Neural cell (in vitro differentiated cells): ENCODE measurements around the gene SLCO3A1. TPM values are rescaled to one million over a fixed set of nuclear protein-coding genes. Genes with fewer than 3 reads are reported as not detected.

Experiments used
- H2AFZ ChIP-seq: fragments of 200-600, 300-800 bp; sonication (generic), shearing (Covaris generic); 2 replicates; pipeline ENCODE4 v1.6.0; 2014; ENCODE audit warnings: low read depth, mild to moderate bottlenecking, antibody characterized with exemption, low read length, moderate library complexity
- H3F3A ChIP-seq: fragments of 200-600 bp; shearing (Covaris generic); 2 replicates; pipeline ENCODE4 v1.6.1; 2016; ENCODE audit warnings: mild to moderate bottlenecking, moderate library complexity, mixed read lengths, antibody characterized with exemption, low read length; ENCODE audit not compliant: insufficient read depth, poor library complexity, severe bottlenecking
- H3K27ac ChIP-seq: fragments of 200-600, 300-800 bp; sonication (generic), shearing (Covaris generic); 2 replicates; pipeline ENCODE4 v1.5.1; 2014; ENCODE audit warnings: mild to moderate bottlenecking, low read length, moderate library complexity
- H3K27me3 ChIP-seq: fragments of 300-800, 200-600 bp; sonication (generic), shearing (Covaris generic); 2 replicates; pipeline ENCODE4 v1.6.0; 2014; ENCODE audit warnings: mild to moderate bottlenecking, low read depth, low read length, moderate library complexity; ENCODE audit not compliant: insufficient read depth
- H3K36me3 ChIP-seq: fragments of 300-800, 200-600 bp; sonication (generic), shearing (Covaris generic); 2 replicates; pipeline ENCODE4 v1.5.1; 2014; ENCODE audit warnings: mild to moderate bottlenecking, antibody characterized with exemption, low read length, moderate library complexity; ENCODE audit not compliant: insufficient read depth
- H3K4me2 ChIP-seq: fragments of 300-800, 200-600 bp; sonication (generic), shearing (Covaris generic); 2 replicates; pipeline ENCODE4 v1.6.0; 2014; ENCODE audit warnings: mild to moderate bottlenecking, low read length
- H3K4me3 ChIP-seq: fragments of 300-800, 200-600 bp; sonication (generic), shearing (Covaris generic); 2 replicates; pipeline ENCODE4 v1.5.1; 2014; ENCODE audit warnings: mild to moderate bottlenecking, low read length, moderate library complexity
- H3K79me2 ChIP-seq: fragments of 200-600 bp; shearing (Covaris generic); replicated peaks from 2 replicates; pipeline ENCODE4 v1.6.0; 2014; ENCODE audit warnings: mild to moderate bottlenecking, low read length, moderate library complexity; ENCODE audit not compliant: insufficient read depth
- H3K9ac ChIP-seq: fragments of 300-800, 200-600 bp; sonication (generic), shearing (Covaris generic); 2 replicates; pipeline ENCODE4 v1.6.1; 2016; ENCODE audit warnings: mild to moderate bottlenecking, low read length, mixed read lengths
- H3K9me2 ChIP-seq: fragments of 200-600 bp; shearing (Covaris generic); 2 replicates; pipeline ENCODE4 v1.6.1; 2016; ENCODE audit warnings: mild to moderate bottlenecking, low read length, mixed read lengths; ENCODE audit not compliant: insufficient read depth
- H3K9me3 ChIP-seq: fragments of 200-600, 300-800 bp; sonication (generic), shearing (Covaris generic); 2 replicates; pipeline ENCODE4 v1.6.1; 2016; ENCODE audit warnings: mild to moderate bottlenecking, mixed run types, low read length, moderate library complexity, mixed read lengths
- H4K20me1 ChIP-seq: fragments of 200-600 bp; shearing (Covaris generic); 2 replicates; pipeline ENCODE4 v1.6.1; 2016; ENCODE audit warnings: mild to moderate bottlenecking, mixed run types; ENCODE audit not compliant: insufficient read depth
- CTCF ChIP-seq: fragments of 450-650 bp; IDR thresholded peaks from 2 replicates; pipeline ENCODE4 v1.5.1; 2014; ENCODE audit warnings: antibody characterized with exemption, mild to moderate bottlenecking, moderate library complexity; ENCODE audit not compliant: poor library complexity, severe bottlenecking
- POLR2AphosphoS5 ChIP-seq: IDR thresholded peaks from 2 replicates; pipeline ENCODE4 v1.6.1; 2012
- RAD21 ChIP-seq: fragments of 450-650 bp; conservative IDR thresholded peaks from 2 replicates; pipeline ENCODE4 v1.6.1; 2014; ENCODE audit warnings: antibody characterized with exemption, mild to moderate bottlenecking, moderate library complexity
- SMC3 ChIP-seq: fragments of 450-650 bp; conservative IDR thresholded peaks from 2 replicates; pipeline ENCODE4 v1.6.1; 2014; ENCODE audit warnings: antibody characterized with exemption, mild to moderate bottlenecking, moderate library complexity; ENCODE audit not compliant: poor library complexity
- TAF1 ChIP-seq: IDR thresholded peaks from 2 replicates; pipeline ENCODE4 v1.6.1; 2012; ENCODE audit warnings: low read depth
- polyA plus RNA-seq: library from polyadenylated mRNA; depleted of rRNA; stranded (reverse); fragments of >200 nt; gene quantifications from 2 replicates; pipeline ENCODE4 v1.2.3, GENCODE V29; 2014
- TF ChIP-seq, protein P1 (sequence below): IDR thresholded peaks from 2 replicates; pipeline ENCODE4 v1.6.1; 2012; ENCODE audit warnings: borderline replicate concordance

SLCO3A1 gene
- polyA plus RNA-seq, 1 donor from 2014 or later: 14.2 TPM

GRCh38 chr15:91965501-91966193, 112.1 kb downstream of the SLCO3A1 start:
- Histone ChIP-seq H3F3A (no peaks in the 10 kb centered on the region), H3K36me3 (no peaks in the 10 kb centered on the region), H3K27me3 (no peaks in the 10 kb centered on the region), H3K9me2 (no peaks in the 10 kb centered on the region), H3K79me2 (peaks cover 8% of the 10 kb centered on the region), H2AFZ (no peak overlapping the region), H3K4me3 (no peak overlapping the region), H3K9ac (no peak overlapping the region), H3K4me2 (no peak overlapping the region), H4K20me1 (no peaks in the 10 kb centered on the region), H3K27ac (no peak overlapping the region), H3K9me3 (no peaks in the 10 kb centered on the region)
- TF ChIP-seq TAF1 (no peak), RAD21 (no peak), CTCF (no peak), POLR2AphosphoS5 (no peak), SMC3 (no peak)
- TF ChIP-seq, protein P1, sequence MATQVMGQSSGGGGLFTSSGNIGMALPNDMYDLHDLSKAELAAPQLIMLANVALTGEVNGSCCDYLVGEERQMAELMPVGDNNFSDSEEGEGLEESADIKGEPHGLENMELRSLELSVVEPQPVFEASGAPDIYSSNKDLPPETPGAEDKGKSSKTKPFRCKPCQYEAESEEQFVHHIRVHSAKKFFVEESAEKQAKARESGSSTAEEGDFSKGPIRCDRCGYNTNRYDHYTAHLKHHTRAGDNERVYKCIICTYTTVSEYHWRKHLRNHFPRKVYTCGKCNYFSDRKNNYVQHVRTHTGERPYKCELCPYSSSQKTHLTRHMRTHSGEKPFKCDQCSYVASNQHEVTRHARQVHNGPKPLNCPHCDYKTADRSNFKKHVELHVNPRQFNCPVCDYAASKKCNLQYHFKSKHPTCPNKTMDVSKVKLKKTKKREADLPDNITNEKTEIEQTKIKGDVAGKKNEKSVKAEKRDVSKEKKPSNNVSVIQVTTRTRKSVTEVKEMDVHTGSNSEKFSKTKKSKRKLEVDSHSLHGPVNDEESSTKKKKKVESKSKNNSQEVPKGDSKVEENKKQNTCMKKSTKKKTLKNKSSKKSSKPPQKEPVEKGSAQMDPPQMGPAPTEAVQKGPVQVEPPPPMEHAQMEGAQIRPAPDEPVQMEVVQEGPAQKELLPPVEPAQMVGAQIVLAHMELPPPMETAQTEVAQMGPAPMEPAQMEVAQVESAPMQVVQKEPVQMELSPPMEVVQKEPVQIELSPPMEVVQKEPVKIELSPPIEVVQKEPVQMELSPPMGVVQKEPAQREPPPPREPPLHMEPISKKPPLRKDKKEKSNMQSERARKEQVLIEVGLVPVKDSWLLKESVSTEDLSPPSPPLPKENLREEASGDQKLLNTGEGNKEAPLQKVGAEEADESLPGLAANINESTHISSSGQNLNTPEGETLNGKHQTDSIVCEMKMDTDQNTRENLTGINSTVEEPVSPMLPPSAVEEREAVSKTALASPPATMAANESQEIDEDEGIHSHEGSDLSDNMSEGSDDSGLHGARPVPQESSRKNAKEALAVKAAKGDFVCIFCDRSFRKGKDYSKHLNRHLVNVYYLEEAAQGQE: no peak

DNA sequence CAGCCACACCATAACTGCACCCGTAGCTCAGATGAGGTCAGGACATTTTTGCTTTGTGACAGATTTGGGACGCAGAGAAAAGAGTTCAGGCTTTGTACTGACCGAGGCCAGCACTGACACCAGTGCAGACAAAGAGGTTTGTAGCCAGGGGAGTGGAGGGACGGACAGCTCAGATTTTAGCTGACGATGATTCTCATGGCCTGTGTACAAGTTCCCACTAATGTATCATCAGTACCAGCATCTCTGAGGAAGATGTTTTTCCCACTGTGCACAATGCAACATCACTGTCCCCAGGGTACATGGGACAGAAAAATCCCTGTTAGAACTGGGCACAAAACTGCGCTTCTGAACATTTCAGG, 112.7 kb downstream of the SLCO3A1 start:
- Histone ChIP-seq H3K4me3 (no peak overlapping the region), H3K9ac (no peak overlapping the region), H4K20me1 (no peaks in the 10 kb centered on the region), H3K36me3 (no peaks in the 10 kb centered on the region), H3K79me2 (peaks cover 8% of the 10 kb centered on the region), H3F3A (no peaks in the 10 kb centered on the region), H3K9me2 (no peaks in the 10 kb centered on the region), H3K27ac (no peak overlapping the region), H3K4me2 (no peak overlapping the region), H3K9me3 (no peaks in the 10 kb centered on the region), H2AFZ (no peak overlapping the region), H3K27me3 (no peaks in the 10 kb centered on the region)
- TF ChIP-seq, protein P1: no peak
- TF ChIP-seq CTCF: no peak
- TF ChIP-seq TAF1: no peak
- no peak for TF ChIP-seq SMC3
